GM12875 (cell line): Measurements from ENCODE around the gene SPTY2D1.

Source experiments
- H3K4me3 ChIP-seq: one replicate; pipeline ENCODE4 v1.5.1; 2011; ENCODE audit warnings: low read depth, low read length, control low read depth
- CTCF ChIP-seq: IDR thresholded peaks from 2 replicates; pipeline ENCODE4 v1.5.1; 2011; ENCODE audit warnings: low read depth, mild to moderate bottlenecking, control low read depth, inconsistent platforms, low read length, moderate library complexity, borderline replicate concordance; ENCODE audit not compliant: insufficient read depth

The SPTY2D1 gene

DNA sequence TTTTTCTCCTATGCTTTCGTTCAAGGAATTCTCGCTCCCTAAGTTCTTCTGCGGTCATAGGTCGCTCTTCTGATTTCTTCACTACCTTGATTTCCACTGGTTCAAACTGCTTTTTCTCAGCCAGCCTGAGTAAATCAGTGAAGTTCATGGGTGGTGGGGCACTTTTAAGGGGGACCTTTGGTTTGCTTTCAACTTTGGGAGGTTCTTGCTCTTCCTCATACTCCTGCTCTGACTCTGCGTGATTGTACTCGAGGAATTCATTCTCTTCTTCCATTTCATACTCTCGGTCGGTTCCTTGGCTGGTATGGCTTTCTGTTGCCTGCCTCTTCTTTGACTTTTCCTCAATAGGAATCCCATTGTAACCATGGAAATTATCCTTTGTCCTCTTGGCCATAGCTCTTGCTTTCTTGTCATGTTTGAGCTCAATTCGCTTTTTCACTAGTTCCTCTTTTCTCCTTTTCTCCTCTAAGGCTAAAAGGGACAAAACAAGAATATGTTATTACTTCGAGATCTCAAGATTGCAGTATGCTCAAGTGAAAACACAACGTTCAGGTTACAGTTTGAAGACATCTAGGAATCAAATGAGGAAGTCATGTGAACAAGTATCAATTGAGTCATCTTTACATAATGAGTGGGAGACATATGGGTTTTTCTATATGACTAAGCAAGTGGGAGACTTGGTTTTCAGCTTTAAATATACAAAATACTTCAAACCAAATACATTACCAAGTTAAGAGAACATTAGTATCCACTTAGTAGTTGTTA is 18.3 kb downstream of the SPTY2D1 start:
- H3K4me3 ChIP-seq = no peak overlapping the region

DNA sequence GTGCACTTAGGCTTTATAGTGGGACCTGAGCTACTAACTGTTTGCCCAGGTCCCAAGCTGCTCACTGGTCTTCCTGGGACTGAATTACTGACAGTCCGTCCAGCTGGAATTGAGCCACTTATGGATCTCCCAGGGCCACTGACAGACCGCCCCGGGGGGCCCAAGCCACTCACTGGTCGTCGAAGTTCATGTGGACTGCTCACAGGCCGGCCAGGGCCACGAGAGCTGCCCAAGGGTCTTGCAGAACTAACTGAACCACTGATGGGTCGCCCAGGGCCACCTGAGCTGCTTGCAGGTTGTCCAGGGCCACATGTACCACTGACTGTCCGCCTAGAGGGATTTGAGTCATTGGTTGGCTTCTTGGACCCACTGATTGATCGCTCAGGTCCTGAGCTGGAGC is 19.5 kb downstream of the SPTY2D1 start:
- TF ChIP-seq CTCF = no peak
- no peak overlapping the region for H3K4me3 ChIP-seq

More for the DNA sequence above, 18.3 kb downstream of the SPTY2D1 start:
- no peak for TF ChIP-seq CTCF

DNA sequence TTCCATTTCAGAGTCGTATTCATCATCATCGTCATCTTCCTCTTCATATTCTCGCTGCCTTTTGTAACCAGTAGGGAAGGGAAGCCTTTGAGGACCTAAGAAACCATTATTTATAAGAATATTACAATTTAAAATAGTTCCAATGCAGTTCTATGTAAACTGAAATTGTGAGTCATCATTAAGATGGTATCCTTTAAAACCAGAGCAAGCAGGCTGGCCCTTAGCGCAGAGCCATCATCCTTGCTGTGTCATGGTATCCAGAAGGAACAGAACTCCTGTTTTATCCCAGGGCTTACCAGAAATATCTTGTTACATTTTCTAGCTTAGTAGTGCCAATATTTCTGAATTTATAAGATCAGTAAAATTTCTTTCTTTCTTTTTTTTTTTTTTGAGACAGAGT is 21.7 kb downstream of the SPTY2D1 start:
- TF ChIP-seq CTCF = no peak
- H3K4me3 ChIP-seq = no peak overlapping the region

DNA sequence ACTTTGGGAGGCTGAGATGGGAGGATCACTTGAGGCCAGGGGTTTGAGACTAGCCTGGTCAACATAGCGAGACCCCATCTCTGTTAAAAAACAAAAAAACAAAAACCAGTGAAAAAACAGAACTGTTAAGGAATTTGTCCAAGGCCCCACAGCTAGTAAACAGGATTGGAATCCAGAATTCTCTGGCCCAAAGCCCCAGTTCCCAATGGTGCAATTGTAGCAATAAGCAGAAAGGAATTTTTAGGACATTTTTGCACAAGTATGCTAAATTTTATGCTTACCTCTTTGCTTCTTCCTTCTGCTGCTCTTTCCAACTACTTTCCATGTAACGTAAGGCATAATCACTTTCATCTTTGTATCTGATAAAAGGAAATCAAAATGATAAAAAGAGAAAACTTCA is 22.9 kb downstream of the SPTY2D1 start:
- H3K4me3 ChIP-seq = no peak overlapping the region

GRCh38 chr11:18608376-18608775 is 25.8 kb downstream of the SPTY2D1 start:
- no peak overlapping the region for H3K4me3 ChIP-seq
- TF ChIP-seq CTCF = no peak

More for the DNA sequence above, 22.9 kb downstream of the SPTY2D1 start:
- no peak for TF ChIP-seq CTCF

DNA sequence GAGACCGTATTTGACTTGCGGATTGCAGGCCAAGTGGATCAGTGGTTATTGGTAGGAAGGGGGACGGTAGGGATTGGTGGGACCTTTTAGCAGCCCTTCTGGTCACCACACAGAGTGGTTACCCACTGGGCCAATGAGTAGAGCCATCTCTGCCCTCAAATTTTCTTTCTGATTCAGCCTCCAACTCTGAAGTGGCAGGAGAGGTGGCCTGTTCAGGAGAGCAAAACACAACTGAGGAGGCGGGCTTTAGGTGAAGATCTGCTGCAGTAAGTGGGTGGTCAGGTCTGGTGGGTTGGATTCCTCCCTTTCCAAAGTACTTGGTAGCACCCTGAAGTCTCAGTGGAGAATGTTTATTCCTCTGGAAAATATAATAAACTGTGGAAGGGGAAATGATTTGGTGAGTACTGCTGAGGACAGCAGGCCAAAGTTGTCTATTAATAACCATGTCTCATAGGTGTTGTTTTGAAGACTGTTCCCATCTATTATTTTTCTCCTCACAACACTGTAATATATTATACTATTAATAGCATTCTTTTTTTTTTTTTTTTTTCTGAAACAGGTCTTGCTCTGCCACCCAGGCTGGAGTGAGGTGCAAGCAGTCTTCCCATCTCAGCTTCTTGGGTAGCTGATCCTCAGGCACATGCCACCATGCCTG is 33.1 kb downstream of the SPTY2D1 start:
- H3K4me3 ChIP-seq = no peak overlapping the region
- no peak for TF ChIP-seq CTCF

GRCh38 chr11:18599739-18600230 is 34.4 kb downstream of the SPTY2D1 start, which contains the start of gene MISFA:
Gene MISFA, plus strand, starts transcription at chr11:18599789. Its CDS starts 140 bp downstream, at chr11:18599929.
- no peak within 1 kb of the TSS for H3K4me3 ChIP-seq
- no peak for TF ChIP-seq CTCF
